Mucosa of descending colon (tissue), 3 donors: ENCODE measurements around the gene C19orf38. TPM values are rescaled to one million over a fixed set of nuclear protein-coding genes. Genes with fewer than 3 reads are reported as not detected.

Experiments used
- ATAC-seq: fragments of 200-7000 bp; cut with Tn5 transposase; one replicate; pipeline ENCODE4 v1.9.1; 2020; ENCODE audit warnings: mild to moderate bottlenecking, moderate library complexity
- DNase-seq, 3 donors: peaks; one replicate each; pipeline ENCODE4 v3.0.0-alpha.2; 2020
- H3K36me3 ChIP-seq: fragments of 200-600 bp; one replicate; pipeline ENCODE4 v1.8.0; 2021; ENCODE audit warnings: low read depth, mild to moderate bottlenecking
- H3K4me1 ChIP-seq: fragments of 200-600 bp; one replicate; pipeline ENCODE4 v1.8.0; 2021; ENCODE audit warnings: low read depth, mild to moderate bottlenecking
- H3K4me3 ChIP-seq: fragments of 200-600 bp; one replicate; pipeline ENCODE4 v1.8.0; 2021; ENCODE audit warnings: mild to moderate bottlenecking
- H3K9me3 ChIP-seq: fragments of 200-600 bp; one replicate; pipeline ENCODE4 v1.8.0; 2021; ENCODE audit warnings: mild to moderate bottlenecking
- intact Hi-C, 2 donors: fragments of 100-400 bp; cut with DNase I in 1 of 2; cut with micrococcal nuclease in 1 of 2; formaldehyde crosslinking; loops; one replicate each; pipeline versions ENCODE4 v1.11.0 to v1.11.1; 2022; cut with DNase I, micrococcal nuclease
- total RNA-seq, 3 donors: library from RNA; stranded (reverse); fragmentation: NEBNext Ultra II Directional in 2 of 3; extraction: Animal tissue kit (Norgen Biotek cat#: 25700) in 2 of 3; gene quantifications; one replicate each; pipeline versions ENCODE4 v1.2.1 to v1.2.4, GENCODE V29; 2021 to 2023
- TF ChIP-seq, protein P1 (sequence below): fragments of 200-600 bp; IDR thresholded peaks from one replicate; pipeline ENCODE4 v1.8.0; 2022; ENCODE audit warnings: antibody characterized with exemption, mild to moderate bottlenecking
- donor health status: DM: no; HTN: no; CAD: no; lungs with moderate emphysema.
- donor health status: DM: no; HTN: no; CAD: no.
- donor health status: DM: no; HTN: yes; CAD: no.

Gene C19orf38
- total RNA-seq, 3 donors from 2014 or later, result 0.64 to 1.9 (median 0.73) TPM

DNA sequence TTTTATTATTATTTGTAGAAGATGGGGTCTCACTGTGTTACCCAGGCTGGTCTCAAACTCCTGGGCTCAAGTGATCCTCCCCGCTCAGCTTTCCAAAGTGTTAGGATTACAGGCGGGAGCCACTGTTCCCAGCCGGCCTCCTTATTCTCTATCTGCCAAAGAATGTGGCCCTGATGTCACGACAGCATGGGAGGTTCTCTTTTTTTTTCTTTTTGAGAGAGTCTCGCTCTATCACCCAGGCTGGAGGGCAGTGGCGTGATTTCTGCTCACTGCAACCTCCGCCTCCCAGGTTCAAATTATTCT, 46.6 kb downstream of the C19orf38 start:
- intact Hi-C loops, result no loop called here
- Histone ChIP-seq H3K4me1 (peaks cover 49% of the 10 kb centered on the region), H3K9me3 (no peaks in the 10 kb centered on the region), H3K36me3 (no peaks in the 10 kb centered on the region), H3K4me3 (no peak overlapping the region)
- DNase-seq (no peak), ATAC-seq (no peak)
- TF ChIP-seq, protein P1, sequence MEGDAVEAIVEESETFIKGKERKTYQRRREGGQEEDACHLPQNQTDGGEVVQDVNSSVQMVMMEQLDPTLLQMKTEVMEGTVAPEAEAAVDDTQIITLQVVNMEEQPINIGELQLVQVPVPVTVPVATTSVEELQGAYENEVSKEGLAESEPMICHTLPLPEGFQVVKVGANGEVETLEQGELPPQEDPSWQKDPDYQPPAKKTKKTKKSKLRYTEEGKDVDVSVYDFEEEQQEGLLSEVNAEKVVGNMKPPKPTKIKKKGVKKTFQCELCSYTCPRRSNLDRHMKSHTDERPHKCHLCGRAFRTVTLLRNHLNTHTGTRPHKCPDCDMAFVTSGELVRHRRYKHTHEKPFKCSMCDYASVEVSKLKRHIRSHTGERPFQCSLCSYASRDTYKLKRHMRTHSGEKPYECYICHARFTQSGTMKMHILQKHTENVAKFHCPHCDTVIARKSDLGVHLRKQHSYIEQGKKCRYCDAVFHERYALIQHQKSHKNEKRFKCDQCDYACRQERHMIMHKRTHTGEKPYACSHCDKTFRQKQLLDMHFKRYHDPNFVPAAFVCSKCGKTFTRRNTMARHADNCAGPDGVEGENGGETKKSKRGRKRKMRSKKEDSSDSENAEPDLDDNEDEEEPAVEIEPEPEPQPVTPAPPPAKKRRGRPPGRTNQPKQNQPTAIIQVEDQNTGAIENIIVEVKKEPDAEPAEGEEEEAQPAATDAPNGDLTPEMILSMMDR, result no peak

DNA sequence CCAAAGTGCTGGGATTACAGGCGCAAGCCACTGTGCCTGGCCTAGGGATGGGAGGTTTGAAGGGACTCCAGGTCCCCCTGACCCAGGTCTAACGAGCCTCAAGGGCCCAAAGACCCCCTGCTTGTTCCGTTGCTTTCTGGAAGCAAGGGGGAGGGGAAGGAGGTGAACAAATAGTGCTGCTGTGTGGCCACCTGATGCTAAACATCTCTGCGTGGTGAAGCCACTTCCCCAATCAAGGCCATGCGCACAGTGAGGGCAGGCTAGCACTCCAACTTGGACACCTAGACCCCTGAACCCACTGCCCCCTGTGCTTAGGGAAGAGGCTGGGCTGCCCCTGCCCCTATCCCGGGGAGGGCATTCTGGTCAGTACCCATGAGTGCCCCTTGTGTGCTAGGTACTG, 47.1 kb downstream of the C19orf38 start:
- Histone ChIP-seq H3K36me3 (no peaks in the 10 kb centered on the region), H3K4me1 (peaks cover 49% of the 10 kb centered on the region)
- intact Hi-C loops, result no loop called here

DNA sequence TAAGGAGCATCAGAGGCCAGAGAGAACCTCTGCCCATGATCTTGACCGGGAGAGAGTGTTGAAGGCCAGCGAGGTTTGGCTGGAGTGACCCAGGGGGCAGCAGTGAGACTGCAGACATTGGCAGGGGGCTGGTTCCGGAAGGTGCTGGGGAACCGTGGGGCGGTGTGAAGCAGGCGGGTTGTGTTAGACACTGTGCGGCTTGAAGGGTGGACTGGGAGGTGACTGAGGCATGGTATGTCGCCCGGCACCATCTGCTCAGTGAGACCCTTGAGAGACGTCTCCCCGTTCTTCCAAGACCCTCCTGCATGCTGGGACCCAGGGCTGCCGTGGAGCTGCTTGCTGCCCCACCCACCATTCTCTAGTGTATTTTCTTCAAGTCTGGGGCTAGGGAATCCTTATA, 47.7 kb downstream of the C19orf38 start:
- TF ChIP-seq, protein P1, result no peak
- intact Hi-C loops, result no loop called here
- Histone ChIP-seq H3K9me3 (no peaks in the 10 kb centered on the region), H3K4me3 (no peak overlapping the region), H3K4me1 (peaks cover 47% of the 10 kb centered on the region), H3K36me3 (no peaks in the 10 kb centered on the region)
- no peak for DNase-seq
- ATAC-seq, result no peak

More for the DNA sequence above, 47.1 kb downstream of the C19orf38 start:
- no peaks in the 10 kb centered on the region for H3K9me3 ChIP-seq
- H3K4me3 ChIP-seq, result no peak overlapping the region
- no peak for ATAC-seq
- TF ChIP-seq, protein P1, result no peak
- no peak for DNase-seq

DNA sequence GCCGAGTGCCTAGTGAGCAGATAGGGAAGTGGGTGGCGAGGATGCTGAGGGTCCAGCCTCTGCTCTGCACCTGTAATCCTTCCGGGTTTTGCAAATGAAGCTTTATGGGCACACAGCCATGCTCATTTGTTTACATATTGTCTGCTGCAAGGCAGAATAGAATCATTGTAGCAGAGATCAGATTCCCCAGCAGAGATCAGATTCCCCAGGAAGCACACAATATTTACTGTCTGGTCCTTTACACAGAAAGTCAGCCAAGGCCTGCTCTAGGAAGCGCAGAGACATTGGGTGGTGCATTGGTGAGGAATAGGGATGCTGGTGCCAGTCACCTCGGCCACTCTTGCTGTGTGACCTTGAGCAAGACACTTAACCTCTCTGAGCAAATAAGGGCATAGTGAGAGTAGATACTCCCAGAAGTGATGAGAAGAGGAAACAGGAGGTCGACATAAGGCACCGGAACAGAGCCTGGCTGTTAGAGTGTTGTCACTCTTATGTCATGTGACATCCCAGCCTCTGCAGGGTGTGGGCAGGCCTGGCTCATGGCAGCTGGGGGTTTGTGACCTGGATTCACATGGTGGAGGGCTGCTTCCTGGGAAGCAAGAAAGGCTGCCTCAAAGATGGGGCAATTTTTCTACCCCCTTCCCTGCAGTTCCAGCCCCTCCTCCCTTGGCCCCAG, 48.8 kb downstream of the C19orf38 start:
- intact Hi-C loops, result no loop called here
- ATAC-seq, result peak; percentile 23
- Histone ChIP-seq H3K36me3 (no peaks in the 10 kb centered on the region), H3K4me1 (peaks cover 41% of the 10 kb centered on the region), H3K9me3 (no peaks in the 10 kb centered on the region), H3K4me3 (no peak overlapping the region)
- peak in 1 of 3 donors; percentile 58 for DNase-seq
- TF ChIP-seq, protein P1, result no peak

DNA sequence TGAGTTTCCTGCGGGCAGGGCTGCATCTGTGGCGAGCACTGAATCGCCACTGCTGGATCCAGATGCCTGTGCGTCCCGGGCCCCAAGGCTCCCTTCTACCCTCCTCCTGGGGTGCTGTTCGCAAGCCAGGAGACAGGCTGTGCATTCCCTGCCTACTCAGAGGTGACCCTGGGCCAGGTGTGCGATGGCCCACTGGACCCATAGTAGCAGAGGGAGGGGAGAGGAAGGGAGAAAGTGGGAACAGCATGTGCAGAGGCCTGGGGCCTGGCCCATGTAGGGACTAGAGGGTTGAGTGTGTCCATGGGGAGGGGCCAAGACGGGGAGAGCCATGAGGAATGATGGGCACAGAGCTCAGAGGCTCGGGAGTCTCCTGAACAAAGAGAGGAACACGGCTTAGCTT, 50.4 kb downstream of the C19orf38 start:
- no peaks in the 10 kb centered on the region for H3K36me3 ChIP-seq
- no peak for DNase-seq
- peak; percentile 9 for ATAC-seq
- H3K9me3 ChIP-seq, result no peaks in the 10 kb centered on the region
- H3K4me3 ChIP-seq, result no peak overlapping the region
- TF ChIP-seq, protein P1, result no peak
- peaks cover 31% of the 10 kb centered on the region for H3K4me1 ChIP-seq
- intact Hi-C loops, result no loop called here
